Fibroblast of peridontal ligament (primary cell): ENCODE results near the gene UGT1A10.
"Not testable (repeated sequence)": the region's sequence is repeated elsewhere in the genome, so short reads cannot be mapped to it uniquely, and the experiment has no call there.

Experiments used
- DNase-seq: peaks from one replicate; pipeline ENCODE4 v3.0.0-alpha.2; 2010; ENCODE audit errors: extremely low read depth

Gene UGT1A10

DNA sequence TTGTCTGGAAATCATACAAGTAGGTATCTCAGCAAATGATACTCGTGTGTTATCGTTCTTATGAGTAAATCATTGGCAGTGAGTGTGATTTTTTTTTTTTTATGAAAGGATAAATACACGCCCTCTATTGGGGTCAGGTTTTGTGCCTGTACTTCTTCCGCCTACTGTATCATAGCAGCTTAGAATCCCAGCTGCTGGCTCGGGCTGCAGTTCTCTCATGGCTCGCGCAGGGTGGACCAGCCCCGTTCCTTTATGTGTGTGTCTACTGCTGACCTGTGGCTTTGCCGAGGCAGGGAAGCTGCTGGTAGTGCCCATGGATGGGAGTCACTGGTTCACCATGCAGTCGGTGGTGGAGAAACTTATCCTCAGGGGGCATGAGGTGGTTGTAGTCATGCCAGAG lies at the start of gene UGT1A10:
TSS of gene UGT1A10 (plus strand) at position 143 of the 400 bp plus-strand sequence. CDS start at position 218, 75 bp downstream.
- DNase-seq, result not testable (repeated sequence)

DNA sequence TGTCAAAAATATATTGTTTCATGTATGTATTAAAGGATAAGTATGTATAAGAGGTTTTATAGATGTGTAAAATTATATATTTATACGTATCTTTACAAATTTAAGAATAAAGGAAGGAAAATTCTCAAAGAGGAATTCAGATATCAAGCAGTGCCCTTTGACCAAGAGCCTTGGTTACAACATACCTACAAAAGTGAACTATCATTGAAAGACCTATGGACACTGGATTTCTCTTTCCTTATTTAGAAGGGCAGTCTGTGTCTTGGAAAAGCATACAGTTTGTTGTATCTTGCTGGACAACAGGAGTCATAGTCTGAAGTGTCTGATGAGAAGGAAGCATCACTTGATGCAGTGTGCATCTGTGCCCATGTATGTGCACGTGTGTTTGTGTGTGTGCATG lies 47.8 kb upstream of the UGT1A10 start:
- no peak for DNase-seq

DNA sequence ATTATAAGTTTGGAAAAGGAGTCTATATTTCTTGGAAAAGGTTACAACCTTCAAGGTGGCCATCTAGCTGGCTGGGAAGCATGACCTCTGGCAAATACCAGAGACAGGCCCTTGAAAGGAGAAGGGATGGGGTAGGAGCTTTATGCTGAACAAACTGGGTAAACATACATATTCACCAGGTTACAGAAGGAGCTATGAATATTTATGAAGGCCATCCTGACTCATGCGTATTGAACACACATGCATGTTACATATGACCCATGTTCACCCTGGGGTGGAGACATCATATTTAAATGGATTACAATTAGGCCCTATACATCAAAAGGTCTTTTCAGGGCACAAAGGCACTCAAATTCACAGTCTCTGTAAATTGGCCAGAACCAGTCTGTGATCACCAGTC lies 43.5 kb upstream of the UGT1A10 start:
- DNase-seq, result not testable (repeated sequence)

DNA sequence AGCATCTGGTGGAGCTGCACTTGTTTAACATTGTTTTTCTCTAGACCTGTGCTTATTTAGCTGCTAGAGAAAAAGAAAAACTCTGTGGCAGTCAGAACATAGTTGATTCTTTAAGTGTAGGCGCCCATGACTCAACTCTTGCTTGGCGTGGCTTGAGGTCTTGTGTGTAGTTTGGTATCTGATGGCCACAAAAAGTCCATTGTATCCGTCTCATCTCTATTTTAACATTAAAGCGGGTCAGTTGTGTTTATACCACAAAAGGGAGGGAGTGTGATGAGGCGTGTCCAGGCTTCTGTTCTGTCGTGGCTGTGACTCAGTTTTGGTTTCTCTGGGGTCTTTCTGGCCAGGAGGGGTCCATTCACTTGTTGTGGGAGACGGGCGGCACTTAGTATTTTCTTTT lies 43.0 kb upstream of the UGT1A10 start:
- no peak for DNase-seq

DNA sequence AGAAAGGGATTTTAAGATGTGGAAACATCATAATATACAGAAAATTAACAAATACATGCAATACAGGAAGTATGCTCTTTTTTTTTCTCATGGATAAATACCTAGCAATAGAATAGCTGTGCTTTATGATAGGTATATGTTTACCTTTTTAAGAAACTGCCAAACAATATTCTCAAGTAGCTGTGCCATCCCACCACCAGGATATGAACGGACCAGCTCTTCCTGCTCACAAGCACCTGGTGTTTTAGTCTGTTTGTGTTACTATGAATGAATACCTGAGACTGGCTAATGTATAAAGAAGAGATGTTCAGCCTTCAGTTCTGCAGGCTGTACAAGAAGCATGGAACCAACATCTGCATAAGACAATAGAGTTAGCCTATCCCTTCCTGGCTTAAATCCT lies 38.7 kb upstream of the UGT1A10 start:
- no peak for DNase-seq

DNA sequence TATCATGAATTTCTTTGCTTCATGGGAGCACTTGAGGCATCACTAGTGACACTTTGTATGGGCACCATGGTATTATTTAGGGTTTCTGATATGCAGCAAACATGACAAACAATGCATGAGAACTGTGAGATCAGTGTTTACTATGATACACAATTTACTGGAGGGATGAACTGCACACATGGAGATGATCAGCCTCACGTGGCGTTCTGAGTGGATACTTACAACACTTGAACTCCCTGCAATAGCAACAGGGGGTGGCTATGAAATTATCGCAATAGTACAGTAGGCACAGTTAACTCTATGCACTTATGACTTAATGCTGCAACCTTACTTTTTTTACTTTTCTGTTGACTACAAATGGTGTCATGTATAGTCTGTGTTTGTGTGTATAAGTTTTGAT lies 37.3 kb upstream of the UGT1A10 start:
- DNase-seq, result no peak

DNA sequence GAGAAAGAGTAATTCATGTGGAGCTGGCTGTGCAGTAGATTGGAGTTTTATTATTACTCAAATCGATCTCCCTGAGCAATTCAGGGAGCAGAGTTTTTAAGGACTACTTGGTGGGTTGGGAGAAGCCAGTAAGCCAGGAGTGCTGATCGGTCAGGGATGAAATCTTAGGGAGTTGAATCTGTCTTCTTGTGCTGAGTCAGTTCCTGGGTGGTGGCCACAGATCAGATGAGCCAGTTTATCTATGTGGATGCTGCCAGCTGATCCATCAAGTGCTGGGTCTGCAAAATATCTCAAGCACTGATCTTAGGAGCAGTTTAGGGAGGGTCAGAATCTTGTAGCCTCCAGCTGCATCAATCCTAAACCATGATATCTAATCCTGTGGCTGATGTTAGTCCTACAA lies 35.9 kb upstream of the UGT1A10 start:
- DNase-seq, result no peak

DNA sequence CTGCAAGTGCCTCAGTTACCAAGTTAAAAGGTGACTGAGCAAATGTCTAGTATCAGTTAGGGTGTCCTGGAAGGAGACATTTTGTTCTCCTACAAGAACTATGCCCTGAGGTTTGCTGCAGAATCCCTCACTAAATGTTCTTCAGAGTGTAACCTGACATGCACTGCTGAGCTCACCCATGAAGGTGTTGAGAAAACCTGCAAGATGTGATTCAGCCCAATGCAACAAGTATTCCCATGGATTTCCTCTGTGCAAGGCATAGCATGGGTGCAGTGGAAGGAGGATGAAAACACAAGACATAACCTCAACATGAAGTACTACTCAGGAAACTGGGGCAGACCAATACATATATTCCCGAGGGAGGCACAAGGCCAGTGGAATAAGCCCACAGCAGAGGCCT lies 34.2 kb upstream of the UGT1A10 start:
- DNase-seq, result no peak

DNA sequence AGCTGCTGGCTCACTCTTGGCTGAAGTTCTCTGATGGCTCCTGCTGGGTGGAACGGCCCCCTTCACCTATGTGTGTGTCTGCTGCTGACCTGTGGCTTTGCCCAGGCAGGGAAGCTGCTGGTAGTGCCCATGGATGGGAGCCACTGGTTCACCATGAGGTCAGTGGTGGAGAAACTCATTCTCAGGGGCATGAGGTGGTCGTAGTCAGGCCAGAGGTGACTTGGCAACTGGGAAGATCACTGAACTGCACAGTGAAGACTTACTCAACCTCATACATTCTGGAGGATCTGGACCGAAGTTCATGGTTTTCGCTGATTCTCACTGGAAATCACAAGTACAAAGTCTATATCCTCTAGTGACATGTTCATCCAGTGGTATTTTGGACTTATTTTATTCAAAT lies 32.7 kb upstream of the UGT1A10 start:
- DNase-seq, result no peak

DNA sequence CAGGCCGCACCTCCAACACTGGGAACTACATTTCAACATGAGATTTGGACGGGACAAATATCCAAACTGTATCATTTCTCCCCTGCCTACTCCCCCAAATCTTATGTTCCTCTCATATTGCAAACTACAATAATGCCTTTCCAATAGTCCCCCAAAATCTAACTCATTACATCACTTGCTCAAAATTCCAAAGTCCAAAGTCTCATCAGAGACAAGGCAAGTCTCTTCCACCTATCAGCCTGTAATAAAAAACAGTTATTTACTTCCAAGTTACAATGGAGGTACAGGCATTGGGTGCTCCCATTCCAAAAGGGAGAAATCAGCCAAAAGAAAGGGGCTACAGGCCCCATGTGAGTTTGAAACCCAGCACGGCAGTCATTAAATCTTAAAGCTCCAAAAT lies 31.4 kb upstream of the UGT1A10 start:
- no peak for DNase-seq

DNA sequence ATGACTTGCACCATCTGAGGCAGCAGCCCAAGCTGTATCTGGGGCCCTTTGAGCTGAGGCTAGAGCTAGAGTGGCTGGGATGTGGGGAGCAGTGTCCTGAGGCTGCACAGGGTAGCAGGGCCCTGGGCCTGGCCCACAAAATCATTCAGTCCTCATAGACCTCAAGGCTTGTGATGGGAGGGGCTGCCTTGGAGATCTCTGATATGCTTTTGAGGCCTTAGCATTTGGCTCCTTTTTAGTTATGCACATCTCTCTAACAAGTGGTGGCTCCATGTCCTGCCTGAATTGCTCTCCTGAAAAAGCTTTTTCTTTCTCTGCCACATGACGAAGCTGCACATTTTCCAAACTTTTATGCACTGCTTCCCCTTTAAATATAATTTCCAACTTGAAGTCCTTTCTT lies 30.6 kb upstream of the UGT1A10 start:
- DNase-seq, result no peak

DNA sequence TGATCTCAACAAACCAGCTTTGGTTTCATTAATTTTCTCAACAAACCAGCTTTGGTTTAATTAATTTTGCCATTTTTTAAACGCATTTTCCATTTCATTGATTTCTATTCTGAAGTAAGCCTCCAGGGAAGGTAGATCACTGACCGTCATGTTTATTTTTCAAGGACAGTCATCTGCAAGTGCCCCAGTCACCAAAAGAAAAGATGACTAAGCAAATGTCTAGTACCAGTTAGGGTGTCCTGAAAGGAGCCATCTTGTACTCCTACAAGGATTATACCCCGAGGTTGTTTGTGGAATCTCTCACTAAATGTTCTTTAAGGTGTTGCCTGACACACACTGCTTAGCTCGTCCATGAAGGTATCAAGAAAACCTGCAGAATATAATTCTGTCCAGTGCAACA lies 25.0 kb upstream of the UGT1A10 start:
- DNase-seq, result no peak

DNA sequence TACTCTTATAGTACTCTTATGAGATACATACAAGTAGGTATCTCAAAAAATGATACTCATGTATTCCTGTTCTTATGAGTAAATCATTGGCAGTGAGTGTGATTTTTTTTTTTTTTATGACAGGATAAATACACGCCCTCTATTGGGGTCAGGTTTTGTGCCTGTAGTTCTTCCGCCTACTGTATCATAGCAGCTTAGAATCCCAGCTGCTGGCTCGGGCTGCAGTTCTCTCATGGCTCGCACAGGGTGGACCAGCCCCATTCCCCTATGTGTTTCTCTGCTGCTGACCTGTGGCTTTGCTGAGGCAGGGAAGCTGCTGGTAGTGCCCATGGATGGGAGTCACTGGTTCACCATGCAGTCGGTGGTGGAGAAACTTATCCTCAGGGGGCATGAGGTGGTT lies 18.8 kb upstream of the UGT1A10 start, which contains the start of gene UGT1A8:
TSS of gene UGT1A8 (plus strand) at position 158 of the 400 bp plus-strand sequence. CDS start at position 233, 75 bp downstream.
- DNase-seq, result not testable (repeated sequence)

DNA sequence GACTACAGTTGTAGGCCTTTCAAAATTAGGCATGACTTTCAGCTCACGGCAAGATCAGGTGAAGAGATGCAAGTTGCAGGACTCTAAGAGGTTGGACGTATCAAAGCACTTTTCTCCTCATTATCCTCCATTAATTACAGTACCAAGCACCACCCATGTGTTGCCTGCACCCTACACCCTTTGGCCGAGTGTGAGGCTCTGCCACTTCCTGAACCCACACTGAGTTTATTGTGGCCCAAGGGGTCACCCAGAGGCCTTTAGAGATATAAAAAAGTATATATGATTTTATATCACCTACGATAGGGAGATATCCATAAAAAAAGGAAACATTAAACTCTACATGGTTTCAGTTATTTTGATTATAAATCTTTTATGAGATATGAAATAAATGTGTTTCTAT lies 16.0 kb upstream of the UGT1A10 start:
- no peak for DNase-seq

DNA sequence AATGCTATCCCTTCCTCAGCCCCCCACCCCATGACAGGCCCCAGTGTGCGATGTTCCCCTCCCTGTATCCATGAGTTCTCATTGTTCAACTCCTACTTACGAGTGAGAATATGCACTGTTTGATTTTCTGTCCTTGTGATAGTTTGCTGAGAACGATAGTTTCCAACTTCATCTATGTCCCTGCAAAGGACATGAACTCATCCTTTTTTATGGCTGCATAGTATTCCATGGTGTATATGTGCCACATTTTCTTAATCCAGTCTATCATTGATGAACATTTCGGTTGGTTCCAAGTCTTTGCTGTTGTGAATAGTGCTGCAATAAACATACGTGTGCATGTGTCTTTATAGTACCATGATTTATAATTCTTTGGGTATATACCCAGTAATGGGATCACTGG lies 14.4 kb upstream of the UGT1A10 start:
- not testable (repeated sequence) for DNase-seq

DNA sequence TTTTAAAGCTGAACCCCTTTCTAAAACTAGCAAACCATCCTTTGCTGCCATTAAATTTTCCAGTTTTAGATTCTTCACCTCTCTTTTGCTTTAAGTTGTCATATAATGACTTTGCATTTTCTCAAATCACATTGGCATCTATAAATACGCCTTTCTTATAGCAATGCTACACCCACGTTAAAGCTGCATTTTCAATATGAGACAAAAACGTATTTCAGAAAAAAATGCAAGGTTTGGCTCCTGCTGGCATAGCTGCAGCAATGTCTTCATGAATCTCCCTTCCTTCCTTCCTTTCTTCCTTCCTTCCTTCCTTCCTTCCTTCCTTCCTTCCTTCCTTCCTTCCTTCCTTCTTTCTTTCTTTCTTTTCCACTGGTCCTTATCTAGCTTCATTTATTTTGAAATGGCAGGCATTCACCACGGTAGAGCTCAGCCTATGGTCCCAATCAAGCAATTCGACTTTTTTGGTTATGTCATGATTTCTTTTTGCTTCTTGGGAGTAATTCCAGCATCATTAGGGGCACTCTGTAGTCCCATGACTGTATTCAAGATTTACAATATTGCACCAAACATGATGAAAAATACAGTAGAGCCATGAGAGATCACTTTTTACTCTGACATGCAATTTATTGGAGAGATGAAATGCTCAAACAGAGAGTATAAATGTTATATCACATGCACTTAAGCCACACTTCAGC lies 8.8 kb upstream of the UGT1A10 start:
- no peak for DNase-seq

DNA sequence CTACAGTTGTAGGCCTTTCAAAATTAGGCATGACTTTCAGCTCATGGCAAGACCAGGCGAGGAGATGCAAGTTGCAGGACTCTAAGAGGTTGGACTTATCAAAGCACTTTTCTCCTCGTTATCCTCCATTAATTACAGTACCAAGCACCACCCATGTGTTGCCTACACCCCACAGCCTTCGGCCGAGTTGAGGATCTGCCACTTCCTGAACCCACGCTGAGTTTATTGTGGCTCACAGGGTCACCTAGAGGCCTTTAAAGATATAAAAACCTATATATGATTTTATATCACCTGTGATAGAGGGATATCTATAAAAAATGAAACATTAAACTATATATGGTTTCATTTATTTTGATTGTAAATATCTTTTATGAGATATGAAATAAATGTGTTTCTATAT lies 2.6 kb downstream of the UGT1A10 start:
- DNase-seq, result no peak

DNA sequence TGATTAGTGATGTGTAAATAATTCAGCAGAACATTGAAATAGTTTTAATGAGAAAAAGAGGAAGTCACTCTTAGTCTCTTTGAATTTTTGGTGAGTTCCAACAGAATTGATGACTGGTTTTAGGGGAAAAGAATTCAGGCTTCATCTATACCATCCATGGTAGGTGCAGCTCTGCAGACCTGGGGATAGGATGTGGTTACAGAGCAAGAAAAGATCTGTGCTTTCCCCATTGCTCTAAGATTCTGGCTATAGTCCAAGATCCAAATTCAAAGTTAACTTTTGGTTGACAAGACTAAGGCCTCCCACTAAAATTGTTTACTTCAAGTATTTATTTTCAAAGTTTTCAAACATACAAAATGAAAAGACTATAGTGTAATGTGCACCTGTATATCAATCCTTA lies 3.6 kb downstream of the UGT1A10 start:
- no peak for DNase-seq

DNA sequence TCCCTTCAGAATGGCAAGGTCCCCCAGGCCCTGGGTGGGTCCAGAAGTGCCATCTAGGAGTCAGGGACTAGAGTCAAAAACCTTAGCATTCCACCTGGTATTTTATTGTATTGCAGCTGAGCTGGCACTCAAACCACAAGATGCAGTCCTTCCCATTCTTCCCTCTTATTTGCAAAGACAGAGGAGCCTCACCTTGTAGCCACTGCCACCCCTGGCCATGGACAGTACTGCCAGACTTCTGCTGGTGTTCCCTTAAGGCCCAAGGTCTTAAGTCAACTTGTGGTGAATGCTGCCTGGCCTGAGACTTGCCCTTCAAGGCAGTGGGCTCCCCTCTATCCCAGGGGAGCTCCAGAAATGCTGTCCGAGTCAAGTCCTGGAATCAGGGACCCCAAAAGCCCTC lies 6.9 kb downstream of the UGT1A10 start:
- DNase-seq, result peak; percentile 1

DNA sequence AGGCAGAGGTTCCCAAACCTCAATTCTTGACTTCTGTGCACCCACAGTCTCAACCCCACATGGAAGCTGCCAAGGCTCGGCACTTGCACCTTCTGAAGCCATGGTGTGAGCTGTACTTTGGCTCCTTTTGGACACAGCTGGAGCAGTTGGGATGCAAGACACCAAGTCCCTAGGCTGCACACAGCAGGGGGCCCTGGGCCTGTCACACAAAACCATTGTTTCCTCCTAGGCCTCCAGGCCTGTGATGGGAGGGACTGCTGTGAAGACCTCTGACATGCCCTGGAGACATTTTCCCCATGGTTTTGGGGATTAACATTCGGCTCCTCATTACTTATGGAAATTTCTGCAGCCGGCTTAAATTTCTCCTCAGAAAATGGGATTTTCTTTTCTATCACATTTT lies 9.8 kb downstream of the UGT1A10 start:
- DNase-seq, result not testable (repeated sequence)

DNA sequence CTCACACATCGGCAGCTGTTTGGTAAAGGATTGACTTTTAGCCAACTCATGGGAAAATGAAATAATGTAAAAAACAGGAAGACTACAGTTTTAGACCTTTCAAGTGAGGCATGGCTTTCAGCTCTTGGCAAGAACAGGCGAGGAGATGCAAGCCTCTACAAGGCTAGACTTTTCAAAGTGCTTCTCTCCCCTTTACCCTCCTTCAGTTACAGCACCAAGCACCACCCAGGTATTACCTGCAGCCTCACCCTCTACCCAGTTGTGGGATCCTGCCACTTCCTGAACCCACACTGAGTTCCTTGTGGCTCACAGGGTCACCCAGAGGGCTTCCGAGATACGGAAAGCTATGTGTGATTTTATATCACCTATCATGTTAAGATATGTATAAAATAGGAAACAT lies 14.7 kb downstream of the UGT1A10 start:
- DNase-seq, result no peak

DNA sequence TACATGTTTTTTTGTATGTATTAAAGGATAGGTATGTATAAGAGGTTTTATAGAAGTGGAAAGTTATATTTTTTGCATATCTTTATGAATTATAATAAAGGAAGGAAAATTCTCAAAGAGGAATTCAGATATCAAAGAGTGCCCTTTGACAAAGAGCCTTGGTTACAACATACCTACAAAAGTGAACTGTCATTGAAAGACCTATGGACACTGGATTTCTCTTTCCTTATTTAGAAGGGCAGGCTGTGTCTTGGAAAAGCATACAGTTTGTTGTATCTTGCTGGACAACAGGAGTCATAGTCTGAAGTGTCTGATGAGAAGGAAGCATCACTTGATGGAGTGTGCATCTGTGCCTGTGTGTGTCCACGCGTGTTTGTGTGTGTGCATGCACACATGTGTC lies 15.2 kb downstream of the UGT1A10 start:
- no peak for DNase-seq

DNA sequence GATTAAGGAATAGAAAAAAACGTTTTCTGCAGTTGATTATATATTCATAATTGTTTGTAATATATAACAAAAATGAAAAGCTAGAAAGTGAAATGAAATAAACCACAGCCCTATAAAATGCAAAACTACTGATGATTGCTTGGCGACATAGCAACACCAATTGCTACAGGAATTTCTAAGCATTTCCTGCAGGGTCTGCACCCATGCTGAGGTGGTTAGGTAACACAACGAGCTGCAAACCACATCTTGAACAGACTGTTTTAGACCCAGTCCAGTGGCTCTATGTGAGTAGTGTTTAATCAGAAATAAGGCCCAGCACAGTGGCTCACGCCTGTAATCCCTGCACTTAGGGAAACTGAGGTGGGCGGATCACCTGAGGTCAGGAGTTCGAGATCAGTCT lies 18.3 kb downstream of the UGT1A10 start:
- no peak for DNase-seq

DNA sequence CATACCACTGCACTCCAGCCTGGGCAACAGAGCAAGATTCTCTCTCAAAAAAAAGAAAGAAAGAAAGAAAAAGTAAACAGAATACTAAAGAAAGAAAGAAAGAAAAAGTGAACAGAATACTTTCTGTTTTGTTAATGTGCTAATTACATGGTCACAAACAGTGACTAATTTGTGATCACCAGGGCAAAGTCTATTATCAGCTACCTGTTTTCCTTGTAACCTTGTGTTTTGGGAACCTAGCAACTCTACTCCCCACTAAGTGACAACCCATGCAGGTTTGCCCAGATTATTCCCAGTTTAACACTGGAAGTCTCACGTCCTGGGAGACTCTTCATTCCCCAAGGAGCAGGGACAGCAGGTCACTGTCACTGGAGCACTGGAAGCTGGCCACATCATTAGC lies 18.8 kb downstream of the UGT1A10 start:
- no peak for DNase-seq
